MCF 10A (cell line): Measurements from ENCODE around the gene TMEM47. TPM values are rescaled to one million over a fixed set of nuclear protein-coding genes. Genes with fewer than 3 reads are reported as not detected.

Source experiments
- BruUV-seq: library from RNA; stranded (reverse); fragments of 400-500 nt; replicated peaks from 2 replicates; lab custom pipeline; 2021; lab: Mats Ljungman, UMichigan
- CTCF ChIA-PET: fragments of 300-600 bp; sonication (Branson Sonifier 250); formaldehyde crosslinking; extraction: SDS; loops from one replicate; lab custom pipeline; 2021; ENCODE audit warnings: antibody characterized with exemption, inconsistent platforms; lab: Yijun Ruan, JAX
- POLR2A ChIA-PET: fragments of 300-600, 350-650 bp; sonication (Branson Sonifier 250); formaldehyde crosslinking; extraction: SDS; loops from one replicate; lab custom pipeline; 2020; ENCODE audit warnings: antibody characterized with exemption, inconsistent platforms; lab: Yijun Ruan, JAX
- DNase-seq: peaks from one replicate; pipeline ENCODE4 v3.0.0-alpha.2; 2018; ENCODE audit not compliant: unreplicated experiment
- H3K27ac Mint-ChIP-seq: one replicate; pipeline ENCODE4 v1.8.0; 2022; ENCODE audit warnings: mild to moderate bottlenecking, low read depth, mixed read lengths; ENCODE audit not compliant: unreplicated experiment
- H3K27me3 Mint-ChIP-seq: one replicate; pipeline ENCODE4 v1.8.0; 2022; ENCODE audit warnings: mixed read lengths; ENCODE audit not compliant: insufficient read depth, unreplicated experiment
- H3K36me3 Mint-ChIP-seq: one replicate; pipeline ENCODE4 v1.8.0; 2022; ENCODE audit warnings: mild to moderate bottlenecking, moderate library complexity, mixed read lengths; ENCODE audit not compliant: insufficient read depth, unreplicated experiment
- H3K4me1 Mint-ChIP-seq: one replicate; pipeline ENCODE4 v1.8.0; 2022; ENCODE audit warnings: mixed read lengths; ENCODE audit not compliant: insufficient read depth, unreplicated experiment
- H3K4me3 Mint-ChIP-seq: one replicate; pipeline ENCODE4 v1.8.0; 2022; ENCODE audit warnings: mild to moderate bottlenecking, moderate library complexity, mixed read lengths; ENCODE audit not compliant: unreplicated experiment
- H3K9me3 Mint-ChIP-seq: one replicate; pipeline ENCODE4 v1.8.0; 2022; ENCODE audit warnings: mixed read lengths; ENCODE audit not compliant: unreplicated experiment
- CTCF ChIP-seq: fragments of 200-600 bp; IDR thresholded peaks from one replicate; pipeline ENCODE4 v1.8.0; 2022; ENCODE audit warnings: antibody characterized with exemption, mild to moderate bottlenecking; ENCODE audit not compliant: unreplicated experiment
- intact Hi-C: fragments of 100-400 bp; cut with micrococcal nuclease; formaldehyde crosslinking; loops from 2 replicates; pipeline ENCODE4 v1.14.1; 2022
- total RNA-seq: library from RNA; stranded (reverse); gene quantifications from 2 replicates; pipeline ENCODE4 v1.2.3, GENCODE V29; 2022

Gene TMEM47
- total RNA-seq, 1 experiment from 2014 or later: 1.6 TPM

GRCh38 chrX:34654696-34655490 is 2.2 kb downstream of the TMEM47 start:
- TF ChIP-seq CTCF: no peak
- DNase-seq: no peak
- Mint-ChIP-seq H3K9me3 (no peaks in the 10 kb centered on the region), H3K27me3 (peaks cover 28% of the 10 kb centered on the region), H3K36me3 (no peaks in the 10 kb centered on the region), H3K4me3 (no peak overlapping the region), H3K27ac (no peak overlapping the region), H3K4me1 (peaks cover 11% of the 10 kb centered on the region)
- CTCF ChIA-PET: interaction anchor here (0.5 to 1.3 kb wide), 3 partner anchors 16 to 1214 kb away, joined by 3 to 5 read pairs (median 3); no protein-coding TSS in a partner anchor
- intact Hi-C loops: loop anchor here (10.0 kb wide), 1 partner anchor 230 kb away; no protein-coding TSS in a partner anchor
- BruUV-seq: no TSS peak
- POLR2A ChIA-PET: interaction anchor here (0.6 to 0.9 kb wide), 2 partner anchors 18 to 103 kb away, joined by 3 read pairs; no protein-coding TSS in a partner anchor

DNA sequence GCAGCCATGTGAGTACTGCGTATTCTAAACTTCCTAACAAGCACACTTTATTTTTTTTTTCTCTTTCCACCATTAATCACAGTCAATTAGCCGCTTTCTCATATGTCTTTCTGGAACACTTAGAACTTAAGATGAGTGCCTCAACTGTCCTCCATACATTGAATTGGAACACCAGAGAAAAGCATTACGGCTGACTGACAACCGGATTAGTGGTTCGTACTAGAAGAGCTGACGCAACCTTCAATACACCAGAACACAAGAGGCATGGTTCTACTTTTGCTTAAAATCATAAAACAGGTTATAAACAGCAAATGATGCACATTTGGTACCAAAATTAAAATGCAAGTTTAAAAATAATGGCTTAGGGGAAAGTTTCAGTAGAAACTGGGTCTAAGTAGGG is 3.3 kb downstream of the TMEM47 start:
- Mint-ChIP-seq H3K9me3 (no peaks in the 10 kb centered on the region), H3K27ac (no peak overlapping the region), H3K4me1 (peaks cover 11% of the 10 kb centered on the region), H3K36me3 (no peaks in the 10 kb centered on the region), H3K4me3 (no peak overlapping the region), H3K27me3 (peaks cover 28% of the 10 kb centered on the region)
- ChIA-PET CTCF (interaction anchor here (2.3 kb wide), 1 partner anchor 16 kb away, joined by 9 read pairs; no protein-coding TSS in a partner anchor), POLR2A (interaction anchor here (0.9 kb wide), 1 partner anchor 19 kb away, joined by 3 read pairs; no protein-coding TSS in a partner anchor)
- no TSS peak for BruUV-seq
- DNase-seq: no peak
- intact Hi-C loops: loop anchor here (10.0 kb wide), 1 partner anchor 231 kb away; no protein-coding TSS in a partner anchor
- TF ChIP-seq CTCF: no peak

GRCh38 chrX:34642849-34643248 is 14.2 kb downstream of the TMEM47 start:
- intact Hi-C loops: no loop called here

More at GRCh38 chrX:34642849-34643248, 14.2 kb downstream of the TMEM47 start:
- peaks cover 11% of the 10 kb centered on the region for H3K27me3 Mint-ChIP-seq
- H3K4me1 Mint-ChIP-seq: no peaks in the 10 kb centered on the region
- H3K4me3 Mint-ChIP-seq: no peak overlapping the region
- no TSS peak for BruUV-seq
- H3K36me3 Mint-ChIP-seq: no peaks in the 10 kb centered on the region
- TF ChIP-seq CTCF: no peak
- no peak for DNase-seq
- no peaks in the 10 kb centered on the region for H3K9me3 Mint-ChIP-seq
- POLR2A ChIA-PET: no interaction called here
- H3K27ac Mint-ChIP-seq: no peak overlapping the region
- CTCF ChIA-PET: no interaction called here
